ENCODE results near the gene MDFI.

GRCh38 chr6:41623330-41623729 is 14.9 kb upstream of the MDFI start:
- TF ChIP-seq CTCF (IDR thresholded peaks at IDR 0.05) (no peak), POLR2A (IDR thresholded peaks at IDR 0.05) (no peak)

All from uterus (tissue), 2 donors.